A673 (cell line): ENCODE results near the gene ENPP1. TPM values are rescaled to one million over a fixed set of nuclear protein-coding genes. Genes with fewer than 3 reads are reported as not detected.

Source experiments
- BruUV-seq: library from RNA; stranded (reverse); fragments of 400-500 nt; replicated peaks from 2 replicates; lab custom pipeline; 2021; lab: Mats Ljungman, UMichigan
- CTCF ChIA-PET: fragments of 300-600 bp; sonication (Branson Sonifier 250); formaldehyde crosslinking; loops from one replicate; lab custom pipeline; 2022; ENCODE audit warnings: antibody characterized with exemption; lab: Charles Lee
- POLR2A ChIA-PET: fragments of 300-600 bp; sonication (Branson Sonifier 250); formaldehyde crosslinking; loops from one replicate; lab custom pipeline; 2022; ENCODE audit warnings: antibody characterized with exemption; ENCODE audit not compliant: low non-redundant PET; lab: Charles Lee
- DNase-seq: peaks from one replicate; pipeline ENCODE4 v3.0.0-alpha.2; 2015; ENCODE audit warnings: low spot score
- H3K27ac ChIP-seq: fragments of 200-600 bp; sonication (generic); 2 replicates; pipeline ENCODE4 v1.5.1; 2016; ENCODE audit warnings: mixed run types, low read depth, mild to moderate bottlenecking, mixed read lengths, antibody characterized with exemption, low read length; ENCODE audit not compliant: poor library complexity, severe bottlenecking
- H3K27me3 ChIP-seq: fragments of 200-600 bp; sonication (generic); replicated peaks from 2 replicates; pipeline ENCODE4 v1.6.1; 2017; ENCODE audit warnings: mixed run types, low read depth, mild to moderate bottlenecking, mixed read lengths, antibody characterized with exemption, low read length; ENCODE audit not compliant: insufficient read depth, poor library complexity
- H3K36me3 ChIP-seq: fragments of 200-600 bp; sonication (generic); 2 replicates; pipeline ENCODE4 v1.6.1; 2016; ENCODE audit warnings: mixed run types, mild to moderate bottlenecking, mixed read lengths, antibody characterized with exemption, low read length; ENCODE audit not compliant: insufficient read depth, poor library complexity, severe bottlenecking
- H3K4me1 ChIP-seq: fragments of 200-600 bp; sonication (generic); 2 replicates; pipeline ENCODE4 v1.6.1; 2017; ENCODE audit warnings: mixed run types, mild to moderate bottlenecking, mixed read lengths, antibody characterized with exemption, low read length; ENCODE audit not compliant: insufficient read depth, poor library complexity, severe bottlenecking
- H3K4me3 ChIP-seq: fragments of 200-600 bp; sonication (generic); 2 replicates; pipeline ENCODE4 v1.5.1; 2016; ENCODE audit warnings: low read depth, mixed run types, mild to moderate bottlenecking, mixed read lengths, low read length; ENCODE audit not compliant: poor library complexity, severe bottlenecking
- H3K9me3 ChIP-seq: fragments of 200-600 bp; sonication (generic); 2 replicates; pipeline ENCODE4 v1.6.1; 2016; ENCODE audit warnings: mixed run types, low read depth, mild to moderate bottlenecking, mixed read lengths, antibody characterized with exemption, low read length; ENCODE audit not compliant: poor library complexity, severe bottlenecking
- CTCF ChIP-seq: fragments of 300-800, 200-600 bp; sonication (generic); conservative IDR thresholded peaks from 2 replicates; pipeline ENCODE4 v1.5.1; 2017; ENCODE audit warnings: low read depth, mild to moderate bottlenecking, antibody characterized with exemption, low read length, moderate library complexity, mixed read lengths
- EZH2 ChIP-seq: fragments of 200-600 bp; sonication (generic); IDR thresholded peaks from 2 replicates; pipeline ENCODE4 v1.6.1; 2017; ENCODE audit warnings: borderline replicate concordance, low read depth, mild to moderate bottlenecking, mixed read lengths, antibody characterized with exemption, low read length; ENCODE audit not compliant: poor library complexity, severe bottlenecking
- intact Hi-C: fragments of 100-400 bp; cut with micrococcal nuclease; formaldehyde crosslinking; loops from one replicate; pipeline ENCODE4 v1.10.0; 2022; ENCODE audit not compliant: unreplicated experiment
- total RNA-seq: library from RNA; stranded (reverse); gene quantifications from 2 replicates; pipeline ENCODE4 v1.2.3, GENCODE V29; 2021

The ENPP1 gene
- total RNA-seq, 1 experiment from 2014 or later, result 19.5 TPM

GRCh38 chr6:131825946-131826345, 18.1 kb downstream of the ENPP1 start:
- Histone ChIP-seq H3K4me1 (peaks cover 10% of the 10 kb centered on the region), H3K27me3 (no peaks in the 10 kb centered on the region), H3K27ac (no peak overlapping the region), H3K36me3 (no peaks in the 10 kb centered on the region), H3K9me3 (no peaks in the 10 kb centered on the region), H3K4me3 (no peak overlapping the region)
- ChIA-PET POLR2A (no interaction called here), CTCF (no interaction called here)
- no peak for TF ChIP-seq CTCF
- TF ChIP-seq EZH2, result no peak
- BruUV-seq, result no TSS peak
- DNase-seq, result no peak
- intact Hi-C loops, result no loop called here

GRCh38 chr6:131828080-131828479, 20.3 kb downstream of the ENPP1 start:
- POLR2A ChIA-PET, result no interaction called here
- no peak for TF ChIP-seq CTCF
- no peak for TF ChIP-seq EZH2
- intact Hi-C loops, result no loop called here
- no peaks in the 10 kb centered on the region for H3K27me3 ChIP-seq
- no peak overlapping the region for H3K27ac ChIP-seq
- peaks cover 10% of the 10 kb centered on the region for H3K4me1 ChIP-seq
- CTCF ChIA-PET, result no interaction called here
- no peaks in the 10 kb centered on the region for H3K36me3 ChIP-seq
- DNase-seq, result no peak
- no peaks in the 10 kb centered on the region for H3K9me3 ChIP-seq
- no peak overlapping the region for H3K4me3 ChIP-seq
- no TSS peak for BruUV-seq

GRCh38 chr6:131828951-131829350, 21.1 kb downstream of the ENPP1 start:
- CTCF ChIA-PET, result no interaction called here
- intact Hi-C loops, result no loop called here
- no peaks in the 10 kb centered on the region for H3K27me3 ChIP-seq
- no peaks in the 10 kb centered on the region for H3K9me3 ChIP-seq
- no peak for TF ChIP-seq EZH2
- no peak for TF ChIP-seq CTCF
- no peak overlapping the region for H3K27ac ChIP-seq
- peaks cover 10% of the 10 kb centered on the region for H3K4me1 ChIP-seq
- no peak overlapping the region for H3K4me3 ChIP-seq
- H3K36me3 ChIP-seq, result no peaks in the 10 kb centered on the region
- BruUV-seq, result no TSS peak
- POLR2A ChIA-PET, result interaction anchor here (0.6 kb wide), 1 partner anchor 9 kb away, joined by 9 read pairs; no protein-coding TSS in a partner anchor
- no peak for DNase-seq
